ENCODE measurements around the gene AGPAT1. TPM values are rescaled to one million over a fixed set of nuclear protein-coding genes. Genes with fewer than 3 reads are reported as not detected.
A peak's percentile ranks its signal among the peaks of the same experiment; 100 is the strongest.

The AGPAT1 gene
- total and polyA plus RNA-seq, 2 of the 13 experiments (the other 11 are each of a cell fraction or from before 2014, with no cell fraction given), result 51.3 to 139 TPM

DNA sequence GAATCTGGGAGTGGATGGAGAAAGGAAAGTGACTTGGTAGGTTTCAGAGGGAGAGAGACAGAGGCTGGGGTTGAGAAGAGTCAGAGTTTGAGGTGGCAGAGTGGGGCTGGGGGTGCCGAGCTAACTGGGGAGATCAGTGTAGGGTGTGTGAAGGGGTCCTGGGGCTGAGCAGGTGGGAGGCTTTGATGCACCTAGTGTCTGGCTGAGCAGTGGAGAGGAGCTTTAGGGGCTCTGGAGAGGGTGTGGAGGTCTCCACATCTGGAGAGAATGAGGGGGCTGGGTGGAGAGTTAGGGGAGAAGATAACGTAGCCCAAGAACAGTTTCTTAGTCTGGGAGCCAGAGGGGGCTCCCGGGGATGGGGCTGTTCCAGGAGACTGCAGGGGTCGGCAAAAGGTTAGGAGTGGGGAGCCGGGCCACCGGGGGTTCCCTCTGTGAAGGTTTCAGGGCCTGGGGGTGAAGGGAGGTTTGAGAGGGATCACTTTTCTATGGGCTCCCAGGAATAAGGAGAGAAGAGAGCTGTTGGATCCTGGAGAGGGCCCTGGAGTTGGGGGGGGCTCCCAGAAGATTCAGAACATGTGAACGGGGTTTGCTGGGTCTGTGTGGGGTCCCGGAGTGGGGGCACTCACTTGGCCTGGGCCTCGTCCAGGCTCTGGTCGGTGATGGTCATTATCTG lies 13.3 kb upstream of the AGPAT1 start:
- peak overlapping the region; percentile 74 to 93 (median 79) for H3K4me3 ChIP-seq (replicated peaks in 1 of 3; ENCODE audit: insufficient read depth in 1 of 3, low read depth in 2 of 3, low read length in 3 of 3)
- BruUV-seq (replicated peaks), result no TSS peak
- no peaks in the 10 kb centered on the region for H3K9me3 ChIP-seq (ENCODE audit: low read length)
- ATAC-seq, result peak; percentile 10
- peak overlapping the region; percentile 90 for H3K9ac ChIP-seq (ENCODE audit: insufficient read depth, low read depth, low read length)
- H2AFZ ChIP-seq (ENCODE audit: low read length), result no peak overlapping the region
- peak overlapping the region; percentile 90 for H3K4me2 ChIP-seq (ENCODE audit: low read depth, low read length)
- peak overlapping the region; percentile 80 for H3K27ac ChIP-seq (ENCODE audit: extremely low read length, insufficient read depth, low read length)
- no peak for FAIRE-seq
- H3K27me3 ChIP-seq (ENCODE audit: control insufficient read depth in 1 of 2, insufficient read depth in 2 of 2, low read length in 2 of 2), result no peaks in the 10 kb centered on the region; a peak in 1 of 5 replicates
- no peak for DNase-seq (ENCODE audit: low spot score)
- in situ Hi-C loops (cut with HindIII; ENCODE audit: extremely low pct_ligation_motif_present, low pct_unique_long_range_greater_than_20kb), result no loop called here
- POLR2A ChIA-PET, result interaction anchor here (2.5 to 7.1 kb wide), 2 partner anchors 11 to 60 kb away, joined by 18 to 127 read pairs; partner anchors contain the start of genes AGPAT1, ATF6B, FKBPL and RNF5
- intact Hi-C loops (cut with micrococcal nuclease; ENCODE audit: unreplicated experiment), result no loop called here
- no peaks in the 10 kb centered on the region for H4K20me1 ChIP-seq (ENCODE audit: insufficient read depth, low read length)
- peaks cover 15% of the 10 kb centered on the region for H3K79me2 ChIP-seq (ENCODE audit: insufficient read depth, low read length)
- 17% methylated on average over 8 of the region's 10 CpGs for WGBS (ENCODE audit: low lambda C conversion rate)
- peaks cover 36% of the 10 kb centered on the region for H3K4me1 ChIP-seq (ENCODE audit: insufficient read depth, low read length)
- CTCF ChIA-PET (ENCODE audit: low intra/inter-chr PET ratio, low total read pairs), result no interaction called here
- peaks cover 7 to 19% of the 10 kb centered on the region in 2 experiments for H3K36me3 ChIP-seq (replicated peaks in 1 of 2; ENCODE audit: control insufficient read depth in 1 of 2, insufficient read depth in 2 of 2, low read length in 2 of 2)
- TF ChIP-seq TBX2 (CRISPR knock-in tag; IDR thresholded peaks at IDR 0.05; ENCODE audit: borderline replicate concordance) (0 out of 2 replicates have a peak, but pooled peaks have one; percentile 42), KAT7 (CRISPR knock-in tag; IDR thresholded peaks at IDR 0.05; ENCODE audit: borderline replicate concordance) (0 out of 2 replicates have a peak, but pooled peaks have one; percentile 38), ZNF33A (CRISPR knock-in tag; IDR thresholded peaks at IDR 0.05; ENCODE audit: borderline replicate concordance) (no peak), SIX1 (CRISPR knock-in tag; IDR thresholded peaks at IDR 0.05; ENCODE audit: borderline replicate concordance) (no peak), ELF1 (CRISPR knock-in tag; IDR thresholded peaks at IDR 0.05) (no peak), ZNF484 (CRISPR knock-in tag; IDR thresholded peaks at IDR 0.05; ENCODE audit: borderline replicate concordance, low read depth) (no peak), ZNF136 (CRISPR knock-in tag; IDR thresholded peaks at IDR 0.05; ENCODE audit: low read depth) (no peak), MBNL3 (CRISPR knock-in tag; conservative IDR thresholded peaks at IDR 0.05) (no peak), MAZ (IDR thresholded peaks at IDR 0.05; ENCODE audit: borderline replicate concordance, low read depth, low read length) (no peak), MAZ (CRISPR knock-in tag; IDR thresholded peaks at IDR 0.05; ENCODE audit: low read depth) (peak; percentile 55; the same call in 1 of the 2 replicates), TGIF2 (CRISPR knock-in tag; IDR thresholded peaks at IDR 0.05) (no peak), ZNF333 (CRISPR knock-in tag; IDR thresholded peaks at IDR 0.05; ENCODE audit: borderline replicate concordance) (no peak), ZNF713 (CRISPR knock-in tag; IDR thresholded peaks at IDR 0.05) (no peak), MAX (IDR thresholded peaks at IDR 0.05) (0 out of 2 replicates have a peak, but pooled peaks have one; percentile 5), ZNF563 (CRISPR knock-in tag; IDR thresholded peaks at IDR 0.05) (no peak), SIN3B (IDR thresholded peaks at IDR 0.05; ENCODE audit: low read length) (no peak), TBL1XR1 (IDR thresholded peaks at IDR 0.05; ENCODE audit: borderline replicate concordance, low read length, partially characterized antibody) (no peak), NFKB2 (CRISPR knock-in tag; IDR thresholded peaks at IDR 0.05; ENCODE audit: borderline replicate concordance) (0 out of 2 replicates have a peak, but pooled peaks have one; percentile 27)
- TF ChIP-seq, protein P1, sequence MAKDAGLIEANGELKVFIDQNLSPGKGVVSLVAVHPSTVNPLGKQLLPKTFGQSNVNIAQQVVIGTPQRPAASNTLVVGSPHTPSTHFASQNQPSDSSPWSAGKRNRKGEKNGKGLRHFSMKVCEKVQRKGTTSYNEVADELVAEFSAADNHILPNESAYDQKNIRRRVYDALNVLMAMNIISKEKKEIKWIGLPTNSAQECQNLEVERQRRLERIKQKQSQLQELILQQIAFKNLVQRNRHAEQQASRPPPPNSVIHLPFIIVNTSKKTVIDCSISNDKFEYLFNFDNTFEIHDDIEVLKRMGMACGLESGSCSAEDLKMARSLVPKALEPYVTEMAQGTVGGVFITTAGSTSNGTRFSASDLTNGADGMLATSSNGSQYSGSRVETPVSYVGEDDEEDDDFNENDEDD (CRISPR knock-in tag; IDR thresholded peaks at IDR 0.05; ENCODE audit: borderline replicate concordance), result no peak
- TF ChIP-seq, protein P2, sequence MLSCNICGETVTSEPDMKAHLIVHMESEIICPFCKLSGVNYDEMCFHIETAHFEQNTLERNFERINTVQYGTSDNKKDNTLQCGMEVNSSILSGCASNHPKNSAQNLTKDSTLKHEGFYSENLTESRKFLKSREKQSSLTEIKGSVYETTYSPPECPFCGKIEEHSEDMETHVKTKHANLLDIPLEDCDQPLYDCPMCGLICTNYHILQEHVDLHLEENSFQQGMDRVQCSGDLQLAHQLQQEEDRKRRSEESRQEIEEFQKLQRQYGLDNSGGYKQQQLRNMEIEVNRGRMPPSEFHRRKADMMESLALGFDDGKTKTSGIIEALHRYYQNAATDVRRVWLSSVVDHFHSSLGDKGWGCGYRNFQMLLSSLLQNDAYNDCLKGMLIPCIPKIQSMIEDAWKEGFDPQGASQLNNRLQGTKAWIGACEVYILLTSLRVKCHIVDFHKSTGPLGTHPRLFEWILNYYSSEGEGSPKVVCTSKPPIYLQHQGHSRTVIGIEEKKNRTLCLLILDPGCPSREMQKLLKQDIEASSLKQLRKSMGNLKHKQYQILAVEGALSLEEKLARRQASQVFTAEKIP (CRISPR knock-in tag; IDR thresholded peaks at IDR 0.05; ENCODE audit: borderline replicate concordance), result no peak
